Suprapubic skin (tissue), 3 donors: ENCODE results near the gene PNLDC1.

ENCODE experiments used
- EP300 ChIP-seq: sonication (generic); formaldehyde crosslinking; IDR thresholded peaks from one replicate; pipeline ENCODE4 v1.6.1; 2017; ENCODE audit warnings: antibody characterized with exemption
- POLR2A ChIP-seq, 2 donors: fragments of 450-650 bp; IDR thresholded peaks; one replicate each; pipeline ENCODE4 v1.6.1; 2017; ENCODE audit warnings: antibody characterized with exemption in 2 of 2, mild to moderate bottlenecking in 2 of 2, moderate library complexity in 2 of 2
- TF ChIP-seq, protein P1 (sequence below), 2 donors: fragments of 200-600 bp in 1 of 2; fragments of 450-650 bp in 1 of 2; sonication (generic) in 1 of 2; IDR thresholded peaks; one replicate each; pipeline ENCODE4 v1.5.1; 2016 to 2019; ENCODE audit warnings: antibody characterized with exemption in 2 of 2, mild to moderate bottlenecking in 1 of 2, moderate library complexity in 1 of 2

DNA sequence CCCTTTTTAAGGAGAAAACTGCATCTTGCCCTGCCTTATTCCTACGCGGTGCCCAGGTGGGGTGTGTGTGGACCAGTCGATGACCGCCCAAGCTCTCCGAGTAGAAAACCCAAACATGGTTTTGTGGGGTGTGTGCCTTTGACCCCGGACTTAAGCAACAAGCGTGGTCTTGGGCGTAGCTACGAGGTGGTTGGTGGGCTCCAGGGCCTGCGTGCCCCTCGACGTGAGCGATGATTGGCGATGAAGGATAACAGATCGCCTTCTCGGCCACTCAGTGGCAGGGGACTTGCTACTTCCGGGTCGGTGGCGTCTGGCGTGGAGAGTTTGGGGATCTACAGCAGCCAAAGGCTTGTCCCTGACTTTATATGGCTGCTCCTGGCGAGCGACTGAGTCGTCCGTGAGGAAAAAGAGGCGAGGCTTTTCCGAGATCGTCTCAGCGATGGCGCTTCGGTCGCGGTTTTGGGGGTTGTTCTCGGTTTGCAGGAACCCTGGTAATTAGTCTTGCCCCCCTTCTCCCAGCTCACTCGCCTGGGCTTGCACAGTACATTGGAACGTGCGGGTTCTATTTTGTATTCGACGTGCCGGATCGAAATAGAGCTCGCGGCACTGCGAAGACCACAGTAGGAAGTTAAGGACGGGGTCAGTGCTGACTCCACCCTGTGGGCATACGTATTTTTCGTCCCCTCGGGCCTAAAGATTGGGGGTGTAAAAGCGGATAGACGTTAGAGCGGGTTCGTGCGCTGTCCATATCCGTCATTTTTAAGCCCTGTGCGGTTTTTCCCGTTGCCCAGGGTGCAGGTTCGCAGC, 9.7 kb upstream of the PNLDC1 start, which contains the start of gene MRPL18:
- TF ChIP-seq EP300 (no peak), POLR2A (IDR thresholded peaks at IDR 0.05) (peak in 1 of 2 donors; percentile 65)
- TF ChIP-seq, protein P1, sequence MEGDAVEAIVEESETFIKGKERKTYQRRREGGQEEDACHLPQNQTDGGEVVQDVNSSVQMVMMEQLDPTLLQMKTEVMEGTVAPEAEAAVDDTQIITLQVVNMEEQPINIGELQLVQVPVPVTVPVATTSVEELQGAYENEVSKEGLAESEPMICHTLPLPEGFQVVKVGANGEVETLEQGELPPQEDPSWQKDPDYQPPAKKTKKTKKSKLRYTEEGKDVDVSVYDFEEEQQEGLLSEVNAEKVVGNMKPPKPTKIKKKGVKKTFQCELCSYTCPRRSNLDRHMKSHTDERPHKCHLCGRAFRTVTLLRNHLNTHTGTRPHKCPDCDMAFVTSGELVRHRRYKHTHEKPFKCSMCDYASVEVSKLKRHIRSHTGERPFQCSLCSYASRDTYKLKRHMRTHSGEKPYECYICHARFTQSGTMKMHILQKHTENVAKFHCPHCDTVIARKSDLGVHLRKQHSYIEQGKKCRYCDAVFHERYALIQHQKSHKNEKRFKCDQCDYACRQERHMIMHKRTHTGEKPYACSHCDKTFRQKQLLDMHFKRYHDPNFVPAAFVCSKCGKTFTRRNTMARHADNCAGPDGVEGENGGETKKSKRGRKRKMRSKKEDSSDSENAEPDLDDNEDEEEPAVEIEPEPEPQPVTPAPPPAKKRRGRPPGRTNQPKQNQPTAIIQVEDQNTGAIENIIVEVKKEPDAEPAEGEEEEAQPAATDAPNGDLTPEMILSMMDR (IDR thresholded peaks at IDR 0.05) = no peak
